Kidney (tissue), 14 donors: ENCODE measurements around the gene CREB3L2. TPM values are rescaled to one million over a fixed set of nuclear protein-coding genes. Genes with fewer than 3 reads are reported as not detected.

Experiments used
- DNase-seq, 5 donors: peaks; one replicate each; pipeline ENCODE4 v3.0.0-alpha.2; 2013 to 2020
- FAIRE-seq: peaks from 2 replicates; lab custom pipeline; 2012; peaks lifted over from hg19 to GRCh38; lab: Jason Lieb, UNC
- H3K27ac ChIP-seq, 2 donors: one replicate each; pipeline ENCODE4 v1.7.0; 2013; ENCODE audit warnings: low read depth in 2 of 2, low read length in 2 of 2, inconsistent platforms in 1 of 2
- H3K27me3 ChIP-seq: one replicate; pipeline ENCODE4 v1.7.1; 2013; ENCODE audit warnings: low read length, inconsistent platforms; ENCODE audit not compliant: control insufficient read depth, insufficient read depth
- H3K36me3 ChIP-seq, 3 donors: one replicate each; pipeline versions ENCODE4 v1.7.0 to v1.7.1; 2013; ENCODE audit warnings: low read length in 3 of 3, control low read depth in 1 of 3, inconsistent platforms in 1 of 3; ENCODE audit not compliant: insufficient read depth in 3 of 3, control insufficient read depth in 2 of 3
- H3K4me1 ChIP-seq, 3 donors: one replicate each; pipeline versions ENCODE4 v1.7.0 to v1.7.1; 2013; ENCODE audit warnings: low read length in 3 of 3, inconsistent platforms in 1 of 3, low read depth in 1 of 3; ENCODE audit not compliant: control insufficient read depth in 2 of 3, insufficient read depth in 2 of 3
- H3K4me3 ChIP-seq, 3 donors: one replicate each; pipeline versions ENCODE4 v1.7.0 to v1.8.1; 2013; ENCODE audit warnings: low read length in 3 of 3, control low read depth in 1 of 3, inconsistent platforms in 1 of 3
- H3K9ac ChIP-seq, 3 donors: one replicate each; pipeline versions ENCODE4 v1.7.0 to v1.7.1; 2013; ENCODE audit warnings: low read length in 3 of 3, control low read depth in 1 of 3, inconsistent platforms in 1 of 3
- H3K9me3 ChIP-seq, 3 donors: one replicate each; pipeline versions ENCODE4 v1.7.0 to v1.7.1; 2013; ENCODE audit warnings: low read length in 3 of 3, control low read depth in 1 of 3, inconsistent platforms in 1 of 3; ENCODE audit not compliant: control insufficient read depth in 2 of 3, insufficient read depth in 1 of 3
- intact Hi-C: fragments of 100-400 bp; cut with DNase I; formaldehyde crosslinking; loops from one replicate; pipeline ENCODE4 v1.11.1; 2022
- polyA plus RNA-seq: library from polyadenylated mRNA; stranded (reverse); fragments of 350-450 nt; fragmentation: Illumina TruSeq; extraction: RNeasy Lipid Tissue Mini Kit (QIAGEN cat#74804); gene quantifications from one replicate; pipeline ENCODE4 v1.2.3, GENCODE V29; 2014; ENCODE audit warnings: low read depth, low replicate concordance; ENCODE audit not compliant: insufficient read depth
- total RNA-seq: library from RNA; stranded (reverse); fragmentation: NEBNext Ultra II Directional; extraction: Animal tissue kit (Norgen Biotek cat#: 25700); gene quantifications from one replicate; pipeline ENCODE4 v1.2.1, GENCODE V29; 2021
- TF ChIP-seq, protein P1 (sequence below): IDR thresholded peaks from 3 replicates; pipeline ENCODE4 v1.5.1; 2012; ENCODE audit warnings: mild to moderate bottlenecking, moderate library complexity, borderline replicate concordance; ENCODE audit not compliant: insufficient read depth; ENCODE audit errors: extremely low read depth
- donor health status: control.
- donor health status: control.
- donor health status: control.
- donor health status: control.
- donor health status: control.
- donor health status: DM: yes; HTN: yes; CAD: no.
- donor health status: Normal renal cell carcinoma (clear cell type).

CREB3L2 gene
- total and polyA plus RNA-seq, 2 donors from 2014 or later, result 18.5 to 114 TPM

DNA sequence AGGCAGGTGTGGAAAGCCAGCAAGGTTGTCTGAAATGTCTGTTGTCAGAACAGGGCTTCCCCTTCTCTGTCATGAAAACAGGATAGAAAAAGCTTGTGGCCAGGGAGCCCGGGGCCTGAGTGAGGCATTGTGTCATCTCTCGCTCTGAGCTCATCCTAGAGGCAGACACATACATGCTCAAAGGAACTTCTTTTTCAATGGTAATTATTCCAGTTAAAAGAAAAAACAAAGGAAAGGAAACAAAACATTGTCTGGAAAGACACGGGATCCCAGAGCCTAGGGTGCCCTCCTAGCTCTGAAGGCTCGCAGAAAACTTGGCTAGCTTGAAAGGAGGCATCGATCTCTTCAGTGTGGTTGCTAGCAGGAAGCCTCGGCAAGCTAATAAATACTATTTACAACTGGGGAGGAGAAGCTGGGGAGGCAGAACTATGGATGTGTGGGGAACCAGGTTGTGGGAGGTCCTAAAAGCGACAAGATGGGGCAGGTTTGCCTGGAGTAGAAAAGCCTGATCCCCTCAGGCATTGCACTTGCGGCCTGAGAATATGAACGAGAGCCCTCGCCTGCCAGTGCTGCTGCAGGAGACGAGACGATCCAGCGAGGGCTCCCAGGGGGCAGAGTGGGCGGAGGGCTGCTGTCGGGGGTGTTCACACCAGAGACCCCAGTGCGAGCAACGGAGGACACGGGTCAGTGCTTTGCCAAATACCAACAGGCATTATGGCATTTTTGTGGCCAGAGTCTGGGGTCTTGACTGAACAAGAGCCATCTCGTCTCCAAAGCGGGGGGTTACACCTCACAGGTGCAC, 122.3 kb downstream of the CREB3L2 start:
- peaks cover 10 to 45% (median 23%) of the 10 kb centered on the region in 3 donors for H3K36me3 ChIP-seq
- intact Hi-C loops, result no loop called here
- TF ChIP-seq, protein P1, sequence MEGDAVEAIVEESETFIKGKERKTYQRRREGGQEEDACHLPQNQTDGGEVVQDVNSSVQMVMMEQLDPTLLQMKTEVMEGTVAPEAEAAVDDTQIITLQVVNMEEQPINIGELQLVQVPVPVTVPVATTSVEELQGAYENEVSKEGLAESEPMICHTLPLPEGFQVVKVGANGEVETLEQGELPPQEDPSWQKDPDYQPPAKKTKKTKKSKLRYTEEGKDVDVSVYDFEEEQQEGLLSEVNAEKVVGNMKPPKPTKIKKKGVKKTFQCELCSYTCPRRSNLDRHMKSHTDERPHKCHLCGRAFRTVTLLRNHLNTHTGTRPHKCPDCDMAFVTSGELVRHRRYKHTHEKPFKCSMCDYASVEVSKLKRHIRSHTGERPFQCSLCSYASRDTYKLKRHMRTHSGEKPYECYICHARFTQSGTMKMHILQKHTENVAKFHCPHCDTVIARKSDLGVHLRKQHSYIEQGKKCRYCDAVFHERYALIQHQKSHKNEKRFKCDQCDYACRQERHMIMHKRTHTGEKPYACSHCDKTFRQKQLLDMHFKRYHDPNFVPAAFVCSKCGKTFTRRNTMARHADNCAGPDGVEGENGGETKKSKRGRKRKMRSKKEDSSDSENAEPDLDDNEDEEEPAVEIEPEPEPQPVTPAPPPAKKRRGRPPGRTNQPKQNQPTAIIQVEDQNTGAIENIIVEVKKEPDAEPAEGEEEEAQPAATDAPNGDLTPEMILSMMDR, result no peak
- H3K9me3 ChIP-seq, result no peaks in the 10 kb centered on the region
- H3K27ac ChIP-seq, result no peak overlapping the region
- no peak overlapping the region for H3K4me3 ChIP-seq
- H3K4me1 ChIP-seq, result peaks cover 0 to 2% (median 0%) of the 10 kb centered on the region in 3 donors
- no peaks in the 10 kb centered on the region for H3K27me3 ChIP-seq
- FAIRE-seq (no peak), DNase-seq (no peak)
- no peak overlapping the region for H3K9ac ChIP-seq

DNA sequence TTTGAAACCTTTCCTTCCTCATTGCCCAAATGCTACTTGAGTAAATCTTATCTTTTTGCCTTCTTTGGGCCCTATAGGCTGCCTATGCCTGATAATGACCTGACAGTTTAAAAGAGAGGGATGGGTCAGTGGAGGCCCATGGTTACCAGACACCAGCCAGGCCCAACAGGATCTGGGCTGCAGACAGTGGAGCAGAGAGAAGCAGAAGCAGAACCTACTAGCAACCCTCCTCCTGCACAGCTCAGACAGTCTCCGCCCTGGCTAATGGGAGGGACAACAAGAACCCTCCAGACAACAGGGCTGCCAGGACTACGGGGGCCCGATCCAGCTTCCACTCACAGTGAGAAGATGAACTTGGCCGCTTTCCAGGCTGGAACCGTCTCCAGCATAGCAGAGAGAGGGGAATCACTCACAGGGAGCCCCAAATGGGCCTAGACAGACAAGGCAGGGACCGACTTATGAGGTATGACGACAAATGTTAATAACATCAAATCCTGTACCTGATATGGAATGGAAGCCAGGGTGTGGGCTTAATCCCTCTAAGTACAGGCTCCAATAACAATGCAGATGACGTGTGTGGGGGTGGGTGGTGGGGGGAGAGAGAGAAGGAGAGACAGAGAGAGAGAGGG, 123.4 kb downstream of the CREB3L2 start:
- Histone ChIP-seq H3K9me3 (no peaks in the 10 kb centered on the region), H3K4me3 (no peak overlapping the region), H3K36me3 (peaks cover 7 to 42% (median 19%) of the 10 kb centered on the region in 3 donors), H3K9ac (no peak overlapping the region), H3K27ac (no peak overlapping the region), H3K4me1 (peaks cover 0 to 2% (median 0%) of the 10 kb centered on the region in 3 donors), H3K27me3 (no peaks in the 10 kb centered on the region)
- intact Hi-C loops, result no loop called here
- DNase-seq (no peak), FAIRE-seq (no peak)
- TF ChIP-seq, protein P1, result no peak

DNA sequence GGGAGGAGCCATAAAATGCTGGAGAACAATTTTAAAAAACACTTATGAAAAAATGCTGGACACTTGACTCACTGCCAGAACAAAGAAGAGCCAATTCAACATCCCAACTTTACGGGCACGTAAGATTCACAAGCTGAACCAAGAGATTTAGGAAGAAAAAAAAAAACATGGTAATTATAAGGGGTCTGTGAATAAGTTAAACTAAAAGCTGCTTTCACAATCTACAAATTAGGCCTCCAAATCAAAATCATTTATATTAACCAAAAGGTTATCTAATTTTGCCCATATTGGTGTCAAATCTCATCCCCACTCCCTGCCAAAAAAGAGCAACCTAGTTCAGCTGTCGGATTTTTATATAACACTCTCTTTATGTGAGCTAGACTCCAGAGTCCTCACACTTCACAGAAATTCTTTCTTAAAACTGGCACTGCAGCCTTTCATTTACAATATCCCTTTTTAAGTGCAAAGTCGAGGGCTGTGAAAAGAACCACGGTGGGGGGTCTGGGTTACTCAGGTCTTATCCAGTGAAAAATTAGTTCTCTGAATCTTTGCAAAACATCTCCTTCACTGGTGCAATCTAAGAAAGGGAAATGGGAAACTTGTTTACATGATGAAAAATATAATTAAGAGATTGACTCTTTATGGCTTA, 124.7 kb downstream of the CREB3L2 start:
- DNase-seq (no peak), FAIRE-seq (no peak)
- Histone ChIP-seq H3K27ac (no peak overlapping the region), H3K9ac (no peak overlapping the region), H3K9me3 (no peaks in the 10 kb centered on the region), H3K36me3 (peaks cover 4 to 30% (median 14%) of the 10 kb centered on the region in 3 donors), H3K4me1 (peaks cover 0 to 2% (median 0%) of the 10 kb centered on the region in 3 donors), H3K27me3 (no peaks in the 10 kb centered on the region), H3K4me3 (no peak overlapping the region)
- TF ChIP-seq, protein P1, result no peak
- intact Hi-C loops, result no loop called here
